Pancreas (tissue), 10 donors: Measurements from ENCODE around the gene OR13A1. TPM values are rescaled to one million over a fixed set of nuclear protein-coding genes. Genes with fewer than 3 reads are reported as not detected.
"Not testable (repeated sequence)": the region's sequence is repeated elsewhere in the genome, so short reads cannot be mapped to it uniquely, and the experiment has no call there.

Source experiments
- ATAC-seq, 4 donors: fragments of 200-7000 bp; cut with Tn5 transposase; one replicate each; pipeline versions ENCODE4 v1.8.0 to v1.9.1; 2020; ENCODE audit warnings: mild to moderate bottlenecking in 4 of 4, moderate library complexity in 4 of 4
- DNase-seq, 6 donors: peaks; one replicate each; pipeline ENCODE4 v3.0.0-alpha.2; 2020
- FAIRE-seq: peaks from 2 replicates; lab custom pipeline; 2012; peaks lifted over from hg19 to GRCh38; lab: Jason Lieb, UNC
- H3K27ac ChIP-seq, 4 donors: fragments of 200-600 bp; sonication (generic); 1 replicate in 3 of 4; 2 replicates in 1 of 4; pipeline versions ENCODE4 v1.5.0 to v1.8.0; 2020
- H3K27me3 ChIP-seq, 4 donors: fragments of 200-600 bp; one replicate each; pipeline ENCODE4 v1.8.0; 2021
- H3K36me3 ChIP-seq, 3 donors: fragments of 200-600 bp; sonication (generic) in 1 of 3; one replicate each; pipeline versions ENCODE4 v1.5.0 to v1.8.0; 2020 to 2021
- H3K4me1 ChIP-seq, 3 donors: fragments of 200-600 bp; one replicate each; pipeline ENCODE4 v1.8.0; 2021
- H3K4me3 ChIP-seq, 4 donors: fragments of 200-600 bp; sonication (generic) in 2 of 4; one replicate each; pipeline versions ENCODE4 v1.5.0 to v1.8.0; 2020 to 2021
- H3K9me3 ChIP-seq, 4 donors: fragments of 200-600 bp; one replicate each; pipeline ENCODE4 v1.8.0; 2021
- WGBS, 2 donors: extraction: QIAGEN DNeasy Blood & Tissue Kit; methylation state at CpG; one replicate each; pipeline ENCODE4 v1.1.7; 2013; 5-methylcytosine and 5-hydroxymethylcytosine counted together
- intact Hi-C, 3 donors: fragments of 100-400 bp; cut with DNase I; formaldehyde crosslinking; loops; one replicate each; pipeline versions ENCODE4 v1.11.1 to v1.14.2; 2022
- polyA plus RNA-seq, 2 donors: library from polyadenylated mRNA; stranded (reverse); fragments of 200-250 nt; gene quantifications; one replicate each; pipeline ENCODE4 v1.2.3, GENCODE V29; 2013
- total RNA-seq, 6 donors: library from RNA; stranded (reverse); fragmentation: NEBNext Ultra II Directional in 4 of 6; extraction: Animal tissue kit (Norgen Biotek cat#: 25700) in 4 of 6; gene quantifications; one replicate each; pipeline versions ENCODE4 v1.2.1 to v1.2.4, GENCODE V29; 2021 to 2023
- TF ChIP-seq, protein P1 (sequence below), 4 donors: fragments of 200-600 bp; sonication (generic) in 3 of 4; IDR thresholded peaks; one replicate each; pipeline versions ENCODE4 v1.5.0 to v1.8.0; 2021; ENCODE audit warnings: antibody characterized with exemption in 4 of 4
- donor health status: healthy with polysubstance abuse.
- donor health status: DM: no; HTN: no; CAD: no; lungs with moderate emphysema.
- donor health status: DM: no; HTN: no; CAD: no.
- donor health status: control.
- donor health status: control.
- donor health status: Bipolar disorder and iron deficiency.
- donor health status: DM: yes; HTN: yes; CAD: no.
- donor health status: DM: no; HTN: no; CAD: no.
- donor health status: DM: no; HTN: no; CAD: no.
- donor health status: DM: yes; HTN: yes; CAD: no.

OR13A1 gene
- total and polyA plus RNA-seq, 8 donors, result 0.09 to 0.42 (median 0.15) TPM; not detected in 4

DNA sequence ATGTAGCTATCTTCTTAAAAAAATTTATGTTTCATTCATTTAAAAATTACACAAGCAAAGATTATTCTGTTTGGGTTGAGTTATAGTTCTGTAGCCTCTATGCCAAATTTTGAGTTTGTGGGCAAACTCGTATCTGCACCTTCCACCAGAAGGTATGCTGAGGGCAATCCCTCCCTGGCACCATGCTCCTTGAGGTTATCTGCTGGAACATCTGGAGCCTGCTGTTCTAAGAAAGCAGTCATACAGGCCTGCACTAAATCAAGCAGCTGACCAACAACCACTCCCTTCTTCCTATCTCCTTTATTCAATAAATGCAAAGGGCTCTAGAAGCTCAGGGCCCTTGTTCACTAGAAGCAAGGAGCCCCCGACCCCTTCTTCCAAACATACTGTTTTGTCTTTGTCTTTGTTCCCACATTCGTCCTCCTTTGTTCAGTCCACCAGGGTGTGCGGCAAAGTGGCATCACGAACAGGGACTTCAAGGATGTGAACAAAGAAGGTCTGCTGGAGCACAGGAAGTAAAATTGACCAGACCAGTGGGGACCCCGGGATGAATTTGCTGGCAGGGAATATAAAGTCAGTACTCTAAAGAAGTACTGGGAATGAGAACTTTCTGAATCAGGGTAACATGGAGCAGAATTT, 36.4 kb downstream of the OR13A1 start:
- FAIRE-seq (no peak), ATAC-seq (no peak), DNase-seq (no peak)
- no peaks in the 10 kb centered on the region for H3K9me3 ChIP-seq
- 67% methylated on average over 6 of the region's 6 CpGs for WGBS, 2 donors
- TF ChIP-seq, protein P1, sequence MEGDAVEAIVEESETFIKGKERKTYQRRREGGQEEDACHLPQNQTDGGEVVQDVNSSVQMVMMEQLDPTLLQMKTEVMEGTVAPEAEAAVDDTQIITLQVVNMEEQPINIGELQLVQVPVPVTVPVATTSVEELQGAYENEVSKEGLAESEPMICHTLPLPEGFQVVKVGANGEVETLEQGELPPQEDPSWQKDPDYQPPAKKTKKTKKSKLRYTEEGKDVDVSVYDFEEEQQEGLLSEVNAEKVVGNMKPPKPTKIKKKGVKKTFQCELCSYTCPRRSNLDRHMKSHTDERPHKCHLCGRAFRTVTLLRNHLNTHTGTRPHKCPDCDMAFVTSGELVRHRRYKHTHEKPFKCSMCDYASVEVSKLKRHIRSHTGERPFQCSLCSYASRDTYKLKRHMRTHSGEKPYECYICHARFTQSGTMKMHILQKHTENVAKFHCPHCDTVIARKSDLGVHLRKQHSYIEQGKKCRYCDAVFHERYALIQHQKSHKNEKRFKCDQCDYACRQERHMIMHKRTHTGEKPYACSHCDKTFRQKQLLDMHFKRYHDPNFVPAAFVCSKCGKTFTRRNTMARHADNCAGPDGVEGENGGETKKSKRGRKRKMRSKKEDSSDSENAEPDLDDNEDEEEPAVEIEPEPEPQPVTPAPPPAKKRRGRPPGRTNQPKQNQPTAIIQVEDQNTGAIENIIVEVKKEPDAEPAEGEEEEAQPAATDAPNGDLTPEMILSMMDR (IDR thresholded peaks at IDR 0.05), result no peak
- no peak overlapping the region for H3K27ac ChIP-seq
- intact Hi-C loops, result no loop called here
- H3K27me3 ChIP-seq, result no peaks in the 10 kb centered on the region
- no peaks in the 10 kb centered on the region for H3K36me3 ChIP-seq
- H3K4me1 ChIP-seq, result peaks cover 0 to 4% (median 0%) of the 10 kb centered on the region in 3 donors
- H3K4me3 ChIP-seq, result no peak overlapping the region

DNA sequence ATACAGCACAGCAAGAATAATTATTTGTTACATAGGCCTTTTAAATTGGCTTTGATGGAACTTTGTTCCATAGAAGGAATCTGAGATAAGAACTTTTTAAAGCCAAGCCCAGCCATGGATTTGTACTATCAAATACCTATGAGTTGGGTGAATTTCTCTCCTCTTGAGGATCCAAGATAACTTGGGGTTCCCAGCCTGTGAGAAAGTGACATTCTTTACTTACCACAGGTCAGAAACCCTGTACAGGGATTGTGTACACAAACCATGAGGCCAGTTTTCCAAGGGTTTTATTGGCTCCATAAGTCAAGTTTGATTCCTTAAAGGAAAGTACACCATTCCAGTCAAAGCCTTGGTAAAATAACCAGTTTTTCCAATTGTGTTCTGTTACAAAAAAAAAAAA, 39.3 kb downstream of the OR13A1 start:
- intact Hi-C loops, ATAC-seq, H3K4me1 ChIP-seq, H3K27ac ChIP-seq, H3K4me3 ChIP-seq, H3K27me3 ChIP-seq, H3K36me3 ChIP-seq, H3K9me3 ChIP-seq, FAIRE-seq, DNase-seq: not testable (repeated sequence)

DNA sequence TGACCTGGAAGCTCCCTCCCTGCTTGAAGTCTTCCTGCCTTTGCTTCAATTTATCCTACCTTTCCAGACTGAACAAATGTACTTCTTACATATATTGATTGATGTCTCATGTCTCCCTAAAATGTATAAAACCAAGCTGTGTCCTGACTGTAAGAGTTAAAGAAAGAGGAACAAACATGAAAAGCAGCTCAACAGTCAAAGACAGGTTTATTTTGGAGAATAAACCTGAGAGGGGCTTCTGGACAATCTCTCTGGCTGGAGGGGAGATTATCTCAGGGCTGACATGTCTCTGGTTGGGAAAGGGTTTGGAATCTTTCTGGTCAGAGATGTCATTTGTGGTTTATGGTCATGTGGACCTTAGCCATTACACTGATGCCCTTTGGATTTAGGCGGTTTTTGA, 41.0 kb downstream of the OR13A1 start:
- intact Hi-C loops, result no loop called here
- H3K36me3 ChIP-seq, result no peaks in the 10 kb centered on the region
- 78 to 91% methylated on average over 1 of the region's 1 CpG for WGBS, 2 donors
- ATAC-seq (no peak), FAIRE-seq (no peak), DNase-seq (no peak)
- TF ChIP-seq, protein P1 (IDR thresholded peaks at IDR 0.05), result no peak
- H3K4me3 ChIP-seq, result no peak overlapping the region
- H3K4me1 ChIP-seq, result no peaks in the 10 kb centered on the region
- H3K9me3 ChIP-seq, result no peaks in the 10 kb centered on the region
- no peaks in the 10 kb centered on the region for H3K27me3 ChIP-seq
- no peak overlapping the region for H3K27ac ChIP-seq

DNA sequence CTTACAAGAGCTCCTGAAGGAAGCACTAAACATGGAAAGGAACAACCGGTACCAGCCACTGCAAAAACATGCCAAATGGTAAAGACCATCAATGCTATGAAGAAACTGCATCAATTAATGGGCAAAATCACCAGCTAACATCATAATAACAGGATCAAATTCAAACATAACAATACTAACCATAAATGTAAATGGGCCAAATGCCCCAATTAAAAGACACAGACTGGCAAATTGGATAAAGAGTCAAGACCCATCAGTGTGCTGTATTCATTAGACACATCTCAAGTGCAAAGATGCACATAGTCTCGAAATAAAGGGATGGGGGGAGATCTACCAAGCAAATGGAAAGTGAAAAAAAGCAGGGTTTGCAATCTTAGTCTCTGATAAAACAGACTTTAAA, 47.6 kb downstream of the OR13A1 start:
- intact Hi-C loops, result not testable (repeated sequence)
- 67 to 71% methylated on average over 2 of the region's 2 CpGs for WGBS, 2 donors

DNA sequence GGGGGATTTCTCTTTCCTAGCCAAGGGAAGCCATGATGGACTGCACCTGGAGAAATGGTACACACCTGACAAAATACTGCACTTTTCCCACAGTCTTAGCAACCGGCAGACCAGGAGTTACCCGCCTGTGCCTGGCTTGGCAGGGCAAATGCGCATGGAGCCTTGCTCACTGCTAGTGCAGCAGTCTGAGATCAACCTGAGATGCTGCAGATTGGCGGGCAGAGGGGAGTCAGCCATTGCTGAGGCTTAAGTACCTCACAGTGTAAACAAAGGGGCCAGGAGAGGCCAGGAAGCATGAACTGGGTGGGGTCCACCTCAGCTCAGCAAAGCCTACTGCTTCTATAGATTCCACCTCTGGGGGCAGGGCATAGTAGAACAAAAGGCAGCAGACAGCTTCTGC, 49.4 kb downstream of the OR13A1 start:
- no peak overlapping the region for H3K4me3 ChIP-seq
- DNase-seq (peak in 3 of 6 donors; percentile 22 to 54 (median 30)), FAIRE-seq (no peak), ATAC-seq (peak in 2 of 4 donors; percentile 70 to 73)
- no peak overlapping the region for H3K27ac ChIP-seq
- 32 to 51% methylated on average over 4 of the region's 4 CpGs for WGBS, 2 donors
- no peaks in the 10 kb centered on the region for H3K27me3 ChIP-seq
- H3K4me1 ChIP-seq, result no peaks in the 10 kb centered on the region
- TF ChIP-seq, protein P1 (IDR thresholded peaks at IDR 0.05), result no peak
- H3K36me3 ChIP-seq, result no peaks in the 10 kb centered on the region
- intact Hi-C loops, result no loop called here
- H3K9me3 ChIP-seq, result no peaks in the 10 kb centered on the region

More for the DNA sequence above, 47.6 kb downstream of the OR13A1 start:
- not testable (repeated sequence) for FAIRE-seq, ATAC-seq, H3K27ac ChIP-seq, H3K27me3 ChIP-seq, H3K4me1 ChIP-seq, DNase-seq, H3K4me3 ChIP-seq, H3K36me3 ChIP-seq, H3K9me3 ChIP-seq

DNA sequence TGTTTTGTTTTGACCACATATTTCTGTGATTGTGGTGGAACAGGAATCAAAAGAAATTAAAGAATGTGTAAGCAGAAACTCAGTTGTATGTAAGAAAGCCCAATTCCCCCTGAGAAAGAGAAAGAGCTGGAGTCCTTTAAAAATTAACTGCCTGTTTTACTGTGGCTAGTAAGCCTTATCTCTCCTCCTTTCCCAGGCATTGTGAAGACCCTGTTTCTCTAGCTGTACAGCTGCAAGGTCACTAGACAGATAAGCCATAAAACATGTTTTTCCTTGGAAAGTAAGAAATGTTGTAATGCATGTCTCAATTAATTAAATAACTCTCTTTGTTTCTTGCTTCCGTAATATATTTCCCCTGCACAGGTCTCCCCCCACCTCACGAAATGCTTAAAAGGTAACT, 53.5 kb downstream of the OR13A1 start:
- no peaks in the 10 kb centered on the region for H3K4me1 ChIP-seq
- intact Hi-C loops, result no loop called here
- no peak for DNase-seq
- no peak for ATAC-seq
- no peak overlapping the region for H3K4me3 ChIP-seq
- WGBS, 2 donors, result 36 to 40% methylated on average over 2 of the region's 2 CpGs
- no peaks in the 10 kb centered on the region for H3K9me3 ChIP-seq
- no peak for FAIRE-seq
- TF ChIP-seq, protein P1 (IDR thresholded peaks at IDR 0.05), result no peak
- no peaks in the 10 kb centered on the region for H3K27me3 ChIP-seq
- H3K36me3 ChIP-seq, result no peaks in the 10 kb centered on the region
- no peak overlapping the region for H3K27ac ChIP-seq
